HG03378 (cell line): ENCODE data around the gene SAP30BP.

ENCODE experiments used
- ATAC-seq: cut with Tn5 transposase; IDR thresholded peaks from one replicate; pipeline ENCODE4 v1.9.1; 2021; ENCODE audit warnings: mild to moderate bottlenecking, moderate library complexity; ENCODE audit not compliant: unreplicated experiment

SAP30BP gene

DNA sequence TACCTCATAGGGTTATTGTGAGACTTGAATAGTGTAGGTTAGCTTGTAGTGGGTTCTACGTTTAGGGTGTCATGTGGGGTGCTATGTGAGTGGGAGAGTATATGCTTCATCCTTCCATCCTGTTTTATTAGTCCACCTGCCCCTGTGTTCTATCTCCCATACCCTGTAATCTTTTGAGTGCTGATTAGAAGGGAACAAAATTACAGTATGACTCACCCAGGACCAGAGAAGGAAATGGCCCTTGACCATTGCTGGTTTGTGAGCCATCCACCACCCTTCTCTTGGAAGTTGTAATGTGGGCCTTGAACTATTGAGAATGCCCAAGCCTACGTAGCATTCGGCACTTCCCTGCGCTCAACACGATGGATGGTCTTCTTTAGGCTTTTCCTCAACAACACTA lies 17.1 kb downstream of the SAP30BP start:
- ATAC-seq = no peak

DNA sequence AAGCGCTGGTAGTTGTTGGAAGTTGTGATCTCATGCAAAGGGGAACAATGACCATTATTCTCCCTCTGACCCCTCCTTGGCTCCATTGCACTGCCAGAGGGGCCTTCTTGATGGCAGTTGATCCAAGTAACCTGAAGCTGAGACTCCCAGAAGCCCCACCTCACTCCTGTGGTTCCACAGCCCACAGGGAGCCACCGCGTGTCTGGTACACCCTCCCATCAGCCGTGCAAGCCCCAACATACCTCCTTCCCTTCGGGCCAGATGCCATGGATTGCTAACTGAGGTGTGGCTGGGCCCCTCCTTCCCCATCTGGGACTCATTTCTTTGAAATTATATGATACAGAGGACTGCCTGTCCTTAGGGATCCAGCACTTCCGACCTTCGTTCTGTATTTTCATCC lies 17.8 kb downstream of the SAP30BP start:
- ATAC-seq = no peak

DNA sequence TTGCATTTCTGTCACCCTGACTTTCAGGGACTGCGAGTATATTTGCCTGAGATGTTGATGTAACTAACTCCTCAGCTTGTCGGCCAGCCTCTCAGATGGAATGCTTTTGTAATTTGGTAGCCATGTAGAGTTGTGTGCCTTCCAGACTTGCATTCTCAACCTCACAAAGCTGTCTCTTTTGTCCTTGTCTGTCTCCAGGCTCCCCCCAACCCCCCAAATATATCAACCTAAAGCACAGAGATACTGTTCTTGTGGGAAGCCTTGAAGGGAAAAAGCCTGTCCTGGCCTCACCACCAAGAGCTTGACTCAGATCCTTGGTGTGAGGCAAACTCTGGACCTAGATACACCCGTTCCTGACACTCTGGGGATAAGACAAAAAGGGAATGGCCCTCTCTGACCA lies 18.4 kb downstream of the SAP30BP start:
- ATAC-seq = no peak

- ATAC-seq = no peak
Observed at GRCh38 chr17:75688209-75688825, 21.2 kb downstream of the SAP30BP start.

DNA sequence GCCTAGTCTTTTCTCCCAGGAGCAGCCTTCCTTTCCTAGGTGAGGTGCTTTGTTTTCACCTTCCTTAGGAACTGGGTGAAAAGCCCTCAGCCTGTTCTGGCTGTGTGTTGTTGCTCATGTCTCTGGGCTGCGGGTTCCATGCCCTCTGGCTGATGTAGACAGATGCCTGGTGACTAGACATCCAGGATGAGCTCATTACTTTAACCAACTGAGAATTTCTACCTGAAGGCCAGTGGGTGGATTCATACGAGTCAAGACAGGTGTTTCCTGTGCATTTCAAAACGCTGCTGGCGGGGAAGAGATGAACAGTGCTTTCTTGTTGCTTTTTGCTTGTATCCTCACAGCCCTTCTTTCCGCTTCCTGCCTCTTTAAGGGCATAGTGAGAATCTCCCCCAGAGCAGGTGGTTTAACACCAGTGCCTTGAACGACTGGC lies 22.3 kb downstream of the SAP30BP start:
- ATAC-seq = no peak

DNA sequence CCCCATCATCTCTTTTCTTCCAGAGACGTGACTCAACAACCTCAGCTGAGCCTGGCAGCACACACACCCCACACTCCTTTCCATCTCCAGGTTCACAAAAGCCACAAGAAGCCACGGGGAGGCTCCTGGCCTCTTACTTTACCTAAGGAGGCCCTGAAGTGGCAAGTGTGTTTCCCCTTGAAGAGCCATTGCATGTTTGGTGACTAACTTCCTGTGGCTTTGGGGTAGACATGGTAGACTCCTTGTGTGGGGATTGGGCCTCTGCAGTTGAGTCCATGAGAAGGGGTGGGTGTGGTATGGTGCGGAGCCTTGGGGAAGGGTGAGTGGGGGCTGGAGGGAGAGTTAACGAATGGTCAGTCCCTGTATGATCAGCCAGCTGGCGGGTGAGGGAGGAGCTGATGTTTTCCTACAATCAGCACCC lies 24.2 kb downstream of the SAP30BP start:
- no peak for ATAC-seq

- ATAC-seq = no peak
Observed at GRCh38 chr17:75691801-75692626, 24.9 kb downstream of the SAP30BP start.

DNA sequence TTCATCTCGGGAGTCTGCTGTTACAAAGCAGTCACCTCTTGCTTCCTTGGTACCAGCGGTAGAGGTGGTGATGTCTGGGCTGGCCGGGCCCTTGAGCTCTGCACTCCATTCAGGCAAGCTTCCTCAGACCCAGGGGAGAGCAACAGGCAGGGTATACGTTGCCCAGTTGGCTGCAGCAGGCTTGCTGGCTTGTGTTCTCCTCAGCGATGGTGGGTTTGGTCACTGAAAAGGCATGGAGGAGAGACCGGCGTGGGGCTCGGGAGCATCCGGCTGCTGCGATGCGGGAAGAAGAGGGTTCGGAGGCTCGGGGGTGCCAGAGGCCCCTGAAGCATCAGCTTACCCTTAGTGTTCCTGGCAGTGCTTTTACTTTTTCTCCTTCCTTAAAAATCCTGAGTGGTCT lies 25.8 kb downstream of the SAP30BP start:
- ATAC-seq = no peak

- ATAC-seq = no peak
Observed at GRCh38 chr17:75693500-75694481, 26.7 kb downstream of the SAP30BP start.

DNA sequence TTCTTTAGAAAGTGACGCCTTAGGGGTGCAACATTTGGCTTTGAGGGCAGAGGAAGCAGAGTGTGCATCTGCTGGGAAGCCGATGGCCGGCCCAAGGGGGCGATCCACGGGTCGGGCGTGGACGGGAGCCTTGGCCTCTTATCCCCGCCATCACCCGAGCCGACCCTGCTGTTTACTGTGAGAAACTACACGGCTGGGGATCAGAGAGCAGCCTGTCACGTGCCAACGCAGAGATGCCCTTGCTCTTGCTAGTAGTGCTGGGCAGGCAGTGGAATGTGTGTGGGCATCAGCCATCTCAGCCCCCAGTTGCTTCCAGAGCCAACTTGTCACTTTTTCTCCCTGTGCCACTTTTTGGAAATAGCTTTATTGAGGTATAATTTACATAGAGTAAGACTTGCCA lies 27.4 kb downstream of the SAP30BP start:
- no peak for ATAC-seq

DNA sequence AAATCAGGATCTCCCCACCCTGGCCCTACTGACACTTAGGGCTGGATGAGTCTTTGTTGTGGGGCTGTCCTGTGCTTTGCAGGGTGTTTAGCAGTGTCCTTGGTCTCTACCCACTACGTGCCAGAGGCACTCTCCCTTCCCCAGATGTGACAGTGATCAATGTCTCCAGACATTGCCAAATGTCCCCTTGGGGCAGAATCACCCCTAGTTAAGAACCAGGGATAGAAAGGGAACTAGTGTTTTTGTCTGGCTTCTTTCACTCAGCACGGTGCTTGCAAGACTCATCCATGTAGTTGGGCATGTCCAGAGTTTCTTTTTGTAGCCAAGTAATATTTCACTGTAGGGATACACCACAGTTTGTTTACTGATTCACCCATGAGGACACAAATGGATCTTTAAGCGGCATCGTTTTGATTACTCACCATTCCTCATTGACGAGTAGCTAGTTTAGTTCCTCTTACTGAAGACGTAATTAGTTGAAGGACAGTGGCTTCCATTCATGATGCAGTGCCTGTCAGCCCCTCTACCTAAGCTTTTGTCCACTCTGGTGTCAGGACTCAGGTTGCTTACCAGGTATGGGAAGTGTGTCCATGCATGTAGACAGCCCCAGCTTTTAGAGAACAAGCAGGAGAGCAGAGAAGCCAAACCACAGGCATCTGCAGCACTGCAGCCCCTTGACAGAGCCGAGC lies 28.1 kb downstream of the SAP30BP start:
- no peak for ATAC-seq

DNA sequence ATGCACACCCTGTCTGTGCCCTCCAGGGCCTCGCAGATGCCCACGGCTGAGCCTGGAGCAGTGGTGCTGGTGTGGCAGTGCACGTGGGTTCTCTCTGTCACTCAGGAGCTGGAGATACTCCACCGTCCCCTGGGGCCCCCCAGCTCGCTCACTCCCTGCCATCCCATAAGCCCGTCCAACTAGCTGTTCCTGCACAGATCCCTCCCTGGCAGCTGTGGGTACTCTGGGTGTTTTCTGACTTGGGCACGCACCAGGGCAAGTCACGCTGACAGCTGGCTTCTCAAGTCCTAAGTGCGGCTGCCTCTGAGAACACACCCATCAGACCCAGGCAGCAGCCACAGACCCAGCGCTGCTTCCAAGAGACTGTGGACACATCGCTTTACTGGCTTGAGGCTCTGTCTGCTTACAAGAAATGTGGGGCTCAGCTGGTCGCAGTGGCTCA lies 28.7 kb downstream of the SAP30BP start:
- no peak for ATAC-seq

DNA sequence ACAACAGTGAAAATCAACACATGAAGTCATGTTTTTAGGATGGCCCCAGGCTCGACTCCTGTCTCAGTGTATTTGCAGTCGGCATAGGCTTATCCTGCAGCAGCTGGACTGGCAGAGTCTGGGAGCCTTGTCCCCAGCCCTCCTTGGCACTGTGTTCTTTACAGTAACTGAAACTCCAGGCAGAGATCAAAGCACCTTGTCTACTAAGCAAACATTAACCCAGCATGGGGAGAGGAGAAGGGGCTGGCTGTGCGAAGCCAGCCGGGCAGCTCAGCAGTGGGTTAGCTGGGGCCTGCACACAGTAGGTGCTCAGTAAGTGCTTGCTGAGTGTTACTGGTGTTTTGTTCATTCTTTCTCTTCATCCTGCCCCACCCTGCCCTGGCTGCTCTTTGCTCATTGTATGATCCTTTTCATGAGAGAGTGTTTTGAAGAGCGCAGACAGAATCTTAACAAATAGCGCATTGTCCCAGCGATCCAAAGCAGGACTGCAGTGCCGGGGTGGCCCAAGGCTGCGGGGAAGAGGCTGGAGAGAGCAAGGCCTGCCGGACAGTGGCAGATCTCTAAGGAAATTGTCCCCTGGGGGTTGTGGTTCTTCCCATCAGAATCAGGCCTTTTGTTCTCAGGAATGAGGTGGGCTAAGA lies 30.6 kb downstream of the SAP30BP start:
- ATAC-seq = no peak

DNA sequence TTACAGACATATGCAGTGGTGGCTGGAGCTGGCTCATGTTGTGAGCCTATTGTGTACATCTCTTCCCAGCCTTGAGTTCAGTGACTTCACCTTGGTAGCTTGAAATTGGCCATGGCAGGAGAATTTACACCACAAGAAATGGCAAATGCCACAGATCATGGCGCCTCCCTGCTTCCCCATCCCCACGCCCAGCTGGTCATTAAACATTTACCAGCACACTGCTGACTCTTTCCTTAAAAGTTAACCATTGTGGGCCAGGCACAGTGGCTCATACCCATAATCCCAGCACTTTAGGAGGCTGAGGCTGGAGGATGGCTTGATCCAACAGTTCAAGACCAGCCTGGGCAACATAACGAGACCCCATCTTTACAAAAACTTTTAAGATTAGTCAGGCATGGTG lies 31.5 kb downstream of the SAP30BP start:
- ATAC-seq = no peak

DNA sequence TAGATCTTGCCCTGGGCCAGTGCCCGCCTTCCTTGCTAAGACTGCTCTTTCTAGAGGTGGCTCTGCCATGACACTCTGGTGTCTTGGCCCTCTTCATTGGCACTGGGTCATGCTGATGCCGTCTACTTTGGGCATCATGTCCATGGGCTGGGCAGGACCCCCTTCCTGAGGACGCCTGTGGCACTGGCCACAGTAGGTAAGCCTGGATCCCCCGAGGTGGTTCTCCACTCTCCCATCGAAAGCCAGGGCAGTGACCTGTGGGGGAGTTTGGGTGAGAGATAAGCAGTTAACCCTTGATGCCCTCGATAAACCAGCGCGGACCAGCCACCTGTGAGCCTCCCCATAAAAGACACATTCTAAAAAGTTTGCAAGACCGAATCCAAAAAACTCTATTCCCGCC lies 34.1 kb downstream of the SAP30BP start:
- ATAC-seq = no peak

DNA sequence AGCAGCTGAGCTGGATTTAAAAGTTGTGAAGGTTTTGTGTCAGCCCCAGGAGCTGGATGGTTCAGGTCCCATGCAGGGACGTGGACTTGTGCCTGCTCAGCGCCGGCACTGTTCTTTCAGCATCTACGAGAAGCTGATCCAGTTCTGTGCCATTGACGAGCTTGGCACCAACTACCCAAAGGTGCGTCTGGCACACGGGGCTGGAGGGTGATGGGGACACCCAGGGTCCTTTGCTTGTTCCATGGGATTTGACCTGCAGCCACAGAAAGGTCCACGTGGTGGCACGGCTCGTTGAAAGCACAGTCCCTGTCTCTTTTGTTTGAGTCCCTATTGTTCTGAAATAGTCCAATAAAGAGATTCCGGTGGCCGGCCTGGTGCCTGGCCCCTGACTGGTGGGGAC lies 36.1 kb downstream of the SAP30BP start:
- no peak for ATAC-seq

DNA sequence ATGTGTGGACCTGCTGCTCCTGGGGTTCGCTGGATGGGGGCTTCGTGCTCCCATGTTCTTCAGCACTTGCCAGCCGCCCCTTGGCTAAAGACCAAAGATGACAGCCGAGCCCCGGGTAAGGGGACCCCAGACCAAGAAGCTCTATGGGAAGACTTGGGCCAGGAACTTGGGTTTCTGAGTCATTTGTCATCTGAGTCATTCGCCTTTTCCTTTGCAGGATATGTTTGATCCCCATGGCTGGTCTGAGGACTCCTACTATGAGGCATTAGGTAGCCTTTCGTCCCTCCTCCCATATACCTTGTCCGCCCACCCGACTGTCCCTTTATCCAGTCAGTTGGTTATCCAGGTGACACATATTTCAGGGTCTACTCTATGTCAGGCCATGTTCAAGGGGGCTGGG lies 36.5 kb downstream of the SAP30BP start:
- no peak for ATAC-seq

DNA sequence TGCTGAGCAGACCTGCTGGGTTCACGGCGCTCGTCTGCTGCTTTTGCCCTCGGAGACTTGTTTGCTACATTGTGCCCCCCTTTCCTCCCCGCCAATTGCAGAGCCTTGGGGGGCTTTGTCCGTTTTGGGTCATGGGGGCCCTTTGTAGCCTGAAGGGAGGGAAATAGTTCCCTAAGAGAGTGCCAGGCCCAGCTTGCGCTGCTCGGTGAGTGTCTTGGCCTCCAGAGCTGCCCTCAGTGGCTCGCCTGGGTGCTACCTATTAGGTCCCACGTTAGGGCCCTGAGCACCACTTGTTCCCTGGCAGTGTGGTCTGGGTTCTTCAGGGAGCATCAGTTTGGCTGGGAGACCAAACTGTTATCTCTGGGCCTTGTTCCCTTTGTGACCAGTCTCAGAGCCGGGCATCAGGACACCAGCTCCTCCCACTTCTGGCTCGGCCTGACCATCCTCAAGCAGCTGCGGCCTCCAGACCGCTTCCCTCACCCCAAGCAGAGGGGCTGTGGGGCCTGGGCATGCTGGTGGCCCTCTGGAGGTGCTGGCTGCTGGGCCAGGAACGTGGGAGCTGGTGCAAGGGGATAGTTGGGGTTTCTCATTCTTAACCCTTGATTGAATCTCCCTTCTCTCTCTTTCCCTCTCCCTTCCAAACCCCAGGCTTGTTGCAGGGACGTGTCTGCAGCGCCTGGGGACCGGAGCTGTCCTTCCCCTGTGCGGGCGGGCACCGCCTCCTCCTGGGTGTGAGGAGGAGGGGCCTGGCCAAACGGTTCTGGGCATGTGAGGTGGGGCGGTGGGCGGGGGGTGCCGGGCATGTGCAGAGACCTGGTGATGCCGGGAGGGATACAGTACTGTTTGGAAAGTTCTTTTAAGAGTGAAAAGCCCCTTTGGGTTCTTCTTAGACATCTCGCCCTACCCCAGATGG lies 38.1 kb downstream of the SAP30BP start:
- ATAC-seq = no peak

DNA sequence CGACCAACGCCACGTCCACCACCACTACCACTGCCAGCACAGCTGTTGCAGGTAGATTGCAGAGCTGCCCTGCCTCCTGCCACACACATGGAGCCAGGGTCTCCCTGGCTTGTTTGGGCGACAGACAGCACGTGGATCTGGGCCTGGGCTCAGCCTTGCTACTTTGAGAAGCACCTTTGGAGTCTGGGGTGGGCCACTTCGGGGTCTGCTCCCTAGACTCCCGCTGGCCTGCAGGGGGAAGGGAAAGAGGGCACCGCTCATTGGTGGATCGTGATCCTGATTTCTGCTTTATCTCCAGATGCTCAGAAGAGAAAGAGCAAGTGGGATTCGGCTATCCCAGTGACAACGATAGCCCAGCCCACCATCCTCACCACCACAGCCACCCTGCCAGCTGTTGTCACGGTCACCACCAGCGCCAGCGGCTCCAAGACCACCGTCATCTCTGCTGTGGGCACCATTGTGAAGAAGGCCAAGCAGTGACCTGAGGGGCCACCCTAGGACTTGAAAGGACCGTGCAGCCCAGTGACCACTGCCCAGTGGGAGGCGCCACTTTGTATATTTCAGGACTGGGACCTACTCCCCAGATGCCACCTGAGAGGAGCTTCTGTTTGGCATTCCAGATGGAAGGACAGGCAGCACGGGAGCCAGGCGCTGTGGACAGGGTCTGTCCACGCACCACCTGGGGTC lies 39.0 kb downstream of the SAP30BP start:
- no peak for ATAC-seq
